Kidney glomerular epithelial cell (primary cell): ENCODE data around the gene CFAP251.
A peak's percentile ranks its signal among the peaks of the same experiment; 100 is the strongest.
"Not testable (repeated sequence)": the region's sequence is repeated elsewhere in the genome, so short reads cannot be mapped to it uniquely, and the experiment has no call there.

ENCODE experiments used
- DNase-seq: peaks from one replicate; lab custom pipeline; 2025; lab: John Stamatoyannopoulos, UW

CFAP251 gene

DNA sequence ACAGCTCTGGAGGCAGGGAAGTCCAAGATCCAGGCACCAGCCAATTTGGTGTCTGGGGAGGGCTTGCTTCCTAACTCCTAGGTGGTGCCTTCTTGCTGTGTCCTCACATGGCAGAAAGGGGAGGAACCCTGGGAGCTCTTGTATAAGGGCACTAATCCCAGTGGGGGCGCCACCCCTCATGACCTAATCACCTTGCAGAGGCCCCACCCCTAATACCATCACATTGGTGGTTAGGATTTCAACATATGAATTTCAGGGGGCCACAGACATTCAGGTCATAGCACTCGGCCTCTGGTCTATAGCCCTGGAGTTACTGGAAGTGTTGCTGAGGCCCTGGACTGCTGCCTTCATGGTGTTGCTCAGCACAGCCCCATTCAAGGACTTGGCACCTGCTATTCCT is 15.2 kb upstream of the CFAP251 start:
- DNase-seq, result no peak

DNA sequence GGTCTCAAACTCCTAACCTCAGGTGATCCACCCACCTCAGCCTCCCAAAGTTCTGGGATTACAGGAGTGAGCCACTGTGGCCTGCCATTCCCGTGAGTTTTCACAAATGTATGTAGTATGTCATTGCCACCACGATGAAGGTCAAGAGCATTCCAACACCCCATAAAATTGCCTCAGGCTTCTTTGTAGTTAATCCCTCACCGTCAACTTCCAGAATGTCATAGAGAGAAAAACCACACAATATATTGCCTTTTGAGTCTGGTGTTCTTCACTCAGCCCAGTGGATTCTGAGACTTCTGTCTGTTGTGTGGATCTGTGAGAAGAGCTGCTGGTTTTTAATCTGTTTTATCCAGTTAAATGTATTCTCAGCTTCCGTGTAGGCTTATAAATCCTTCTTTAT is 12.6 kb upstream of the CFAP251 start:
- DNase-seq, result no peak

GRCh38 chr12:121908702-121909101 is 9.7 kb upstream of the CFAP251 start:
- DNase-seq, result no peak

GRCh38 chr12:121911824-121912585 is 6.4 kb upstream of the CFAP251 start:
- DNase-seq, result no peak

GRCh38 chr12:121915841-121916321 is 2.5 kb upstream of the CFAP251 start:
- no peak for DNase-seq

GRCh38 chr12:121916719-121917118 is 1.7 kb upstream of the CFAP251 start:
- DNase-seq, result no peak

GRCh38 chr12:121918679-121919038 is 267 bp downstream of the CFAP251 start:
- DNase-seq, result no peak

- DNase-seq, result no peak
These were observed 2.7 kb downstream of the CFAP251 start for GRCh38 chr12:121921066-121921465.

DNA sequence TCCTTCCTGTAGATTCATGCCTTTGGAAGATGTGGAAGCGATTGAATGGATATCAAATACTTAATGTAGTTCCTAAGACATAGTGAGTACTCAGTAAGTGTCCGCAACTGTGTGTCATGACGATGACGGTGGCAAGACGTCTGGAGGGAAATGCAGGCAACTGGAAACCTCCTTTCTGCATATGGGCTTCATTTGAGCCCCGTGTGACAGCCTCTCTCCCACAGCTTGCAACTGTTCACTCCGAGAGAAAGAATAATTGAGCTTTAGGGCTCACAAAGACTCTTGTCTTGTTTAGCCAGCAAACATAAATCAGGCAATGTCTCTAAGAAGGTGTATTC is 6.9 kb downstream of the CFAP251 start:
- DNase-seq, result peak; percentile 29

GRCh38 chr12:121926874-121927706 is 8.7 kb downstream of the CFAP251 start:
- DNase-seq, result no peak

- no peak for DNase-seq
These were observed 9.4 kb downstream of the CFAP251 start for GRCh38 chr12:121927813-121928212.

- not testable (repeated sequence) for DNase-seq
These were observed 11.2 kb downstream of the CFAP251 start for GRCh38 chr12:121929545-121929944.

- no peak for DNase-seq
These were observed 12.5 kb downstream of the CFAP251 start for GRCh38 chr12:121930862-121931261.

DNA sequence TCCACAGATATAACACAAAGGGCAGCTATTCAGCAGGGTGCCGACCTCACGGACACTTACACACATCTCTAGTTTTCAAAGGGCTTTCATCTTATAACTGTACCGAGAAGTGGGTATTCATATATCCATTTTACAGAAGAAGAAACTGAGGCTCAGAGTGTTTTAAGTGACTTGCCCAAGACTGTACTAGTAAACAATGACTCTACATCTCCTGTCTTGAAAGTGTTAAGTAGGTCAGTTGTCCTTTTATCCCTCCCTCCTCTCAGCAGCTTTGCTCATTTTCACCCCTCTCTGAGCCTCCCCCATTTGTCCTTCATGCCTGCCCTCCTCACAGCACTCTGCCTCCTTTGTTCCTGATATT is 13.8 kb downstream of the CFAP251 start:
- DNase-seq, result no peak

DNA sequence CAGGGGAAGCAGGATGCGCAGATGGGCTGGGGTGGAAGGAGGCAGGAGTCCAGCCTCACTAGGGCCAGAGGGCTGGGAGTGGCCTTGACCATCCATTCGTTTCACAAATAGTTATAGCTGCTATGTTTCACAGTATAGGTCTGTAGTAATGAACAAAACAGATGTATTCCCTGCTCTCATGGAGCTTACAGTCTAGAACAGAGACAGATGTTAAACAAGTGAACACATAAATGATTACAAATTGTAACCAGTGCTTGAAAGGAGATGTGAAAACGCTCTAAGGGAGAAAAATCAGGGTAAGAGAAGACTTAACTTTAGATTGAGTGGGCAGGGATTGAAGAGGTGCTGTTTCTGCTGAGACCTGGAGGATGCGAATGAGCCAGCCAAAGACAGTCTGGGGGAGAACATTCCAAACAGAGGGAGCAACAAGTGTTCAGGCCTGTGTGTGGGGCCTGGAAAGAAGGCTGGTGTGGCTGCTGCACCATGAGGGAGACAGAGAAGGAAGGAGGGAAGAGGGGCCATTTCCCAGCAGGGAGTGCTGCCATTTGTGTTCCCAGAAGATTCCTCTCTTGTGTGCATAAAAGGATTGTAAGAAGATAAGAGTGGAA is 14.6 kb downstream of the CFAP251 start:
- no peak for DNase-seq

DNA sequence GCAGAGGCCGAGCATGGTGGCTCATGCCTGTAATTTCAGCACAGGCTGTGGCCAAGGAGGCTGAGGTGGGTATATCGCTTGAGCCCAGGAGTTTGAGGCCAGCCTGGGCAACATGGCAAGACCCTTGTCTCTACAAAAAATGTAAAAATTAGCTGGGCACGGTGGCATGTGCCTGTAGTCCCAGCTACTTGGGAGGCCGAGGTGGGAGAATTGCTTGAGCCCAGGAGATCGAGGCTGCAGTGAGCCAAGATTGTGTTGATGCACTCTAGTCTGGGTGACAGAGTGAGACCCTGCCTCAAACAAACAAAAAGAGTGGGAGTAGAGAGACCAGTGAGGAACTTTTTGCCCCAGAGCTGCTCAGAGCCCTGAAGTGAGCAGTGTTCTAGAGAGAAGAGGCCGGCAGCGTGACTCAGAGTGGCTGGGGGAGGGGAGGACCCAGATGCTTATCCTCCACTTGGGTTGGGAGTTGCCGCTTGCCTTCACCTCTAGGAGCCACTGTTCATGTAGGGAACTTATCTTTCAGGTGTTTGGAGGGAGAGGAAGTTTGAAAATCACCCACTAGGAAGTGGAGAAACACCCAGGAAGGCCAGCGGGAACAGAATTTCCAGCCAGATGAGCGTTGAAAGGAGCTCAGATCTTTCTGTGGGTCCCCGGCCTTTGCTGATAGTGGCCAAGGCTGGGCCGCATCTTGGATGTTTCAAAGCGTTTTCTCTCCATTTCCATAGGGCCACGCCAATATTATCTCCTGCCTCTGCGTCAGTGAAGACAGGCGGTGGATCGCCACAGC is 15.3 kb downstream of the CFAP251 start:
- no peak for DNase-seq

DNA sequence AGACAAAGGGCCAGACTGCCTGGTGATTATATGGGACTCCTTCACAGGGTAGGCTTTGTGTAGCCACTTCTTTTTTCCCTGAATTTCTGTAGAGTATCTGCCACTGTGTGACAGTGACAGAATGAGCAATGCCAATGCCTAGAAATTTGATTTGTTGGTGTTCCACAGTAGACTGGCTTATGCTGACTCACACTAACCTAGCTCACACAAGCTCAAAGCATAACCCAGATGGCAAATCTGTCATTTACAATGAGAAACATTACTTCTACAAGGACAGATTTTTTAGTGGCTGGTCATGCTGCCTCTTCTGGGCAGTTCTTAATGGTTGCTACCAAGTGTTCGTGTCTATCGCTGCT is 15.9 kb downstream of the CFAP251 start:
- DNase-seq, result no peak

GRCh38 chr12:121937654-121938053 is 19.3 kb downstream of the CFAP251 start:
- DNase-seq, result no peak

DNA sequence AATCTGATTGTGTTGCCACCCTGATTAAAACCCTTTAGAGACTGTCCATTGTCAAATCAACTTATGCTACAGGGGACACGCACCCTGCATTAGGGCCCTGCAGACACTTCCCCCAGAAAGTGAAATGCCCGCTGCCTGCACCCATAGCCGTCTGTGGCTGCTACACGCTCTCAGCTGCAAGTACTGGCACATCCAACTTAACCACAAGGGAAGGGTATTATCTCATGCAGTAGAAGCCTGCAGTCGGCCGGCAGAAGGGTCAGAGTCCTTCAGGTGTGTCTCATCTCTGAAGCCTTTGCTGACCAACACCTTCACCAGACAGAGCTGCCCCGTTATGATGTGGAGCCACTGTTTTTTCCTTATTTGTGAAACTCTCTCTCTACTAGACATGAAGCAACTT is 20.8 kb downstream of the CFAP251 start:
- no peak for DNase-seq

DNA sequence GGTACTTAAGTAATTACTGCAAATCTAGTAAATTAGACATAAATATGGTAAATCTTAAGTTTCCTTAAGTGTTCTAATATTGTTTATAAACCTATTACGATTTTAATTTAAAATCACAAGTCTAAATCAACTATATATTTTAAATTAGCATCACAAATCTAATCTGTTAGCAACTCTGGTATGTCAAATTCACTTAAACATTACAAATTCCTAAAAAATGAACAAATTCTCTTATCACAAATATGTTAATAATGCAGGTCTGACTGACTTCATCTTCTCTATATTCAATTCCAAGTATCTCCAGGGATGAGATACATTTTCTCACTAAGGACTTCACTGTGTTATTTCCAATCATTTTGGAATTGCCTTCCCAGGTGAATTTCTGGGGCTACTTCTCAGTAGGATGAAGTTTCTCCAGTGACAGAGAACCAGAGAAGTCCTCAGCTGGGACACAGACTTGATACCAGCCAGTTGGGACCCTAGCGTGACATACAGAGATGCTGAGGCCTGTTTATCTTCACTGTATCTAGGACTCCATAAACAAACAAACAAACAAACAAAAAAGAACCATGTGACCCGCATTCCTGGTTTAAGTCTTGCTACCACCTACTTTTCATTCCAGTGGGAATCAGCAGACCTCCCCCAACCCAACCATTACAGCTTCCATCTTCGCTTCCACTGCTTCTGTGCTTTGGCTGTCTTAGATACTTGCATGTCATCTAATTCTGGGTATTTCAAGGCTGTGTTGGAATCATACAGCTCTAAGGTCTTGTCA is 21.8 kb downstream of the CFAP251 start:
- no peak for DNase-seq

DNA sequence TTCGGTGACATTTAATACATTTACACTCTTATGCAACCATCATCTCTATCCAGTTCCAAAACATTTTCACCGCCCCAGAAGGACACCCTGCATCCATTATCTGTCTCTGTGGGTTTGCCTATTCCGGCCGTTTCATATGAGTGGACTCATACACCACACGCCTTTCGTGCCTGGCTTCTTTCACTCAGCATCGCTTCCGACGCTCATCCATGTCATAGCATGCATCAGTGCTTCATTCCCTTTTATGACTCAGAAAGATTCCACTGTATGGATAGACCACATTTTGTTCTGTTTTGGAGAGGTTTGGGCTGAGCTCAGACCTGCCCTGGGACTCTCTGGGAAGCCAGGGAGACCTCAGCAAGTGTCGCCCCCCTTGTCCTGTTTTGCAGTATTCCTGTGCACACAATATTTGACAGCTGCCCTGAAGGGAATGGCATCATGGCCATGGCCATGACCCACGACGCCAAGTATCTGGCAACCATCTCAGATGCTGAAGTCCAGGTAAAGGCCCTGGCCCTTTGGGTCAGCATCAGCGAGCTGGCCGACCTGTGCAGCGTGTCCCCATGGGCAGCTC is 23.8 kb downstream of the CFAP251 start:
- DNase-seq, result no peak
